HCT116 (cell line): ENCODE data around the gene B3GALT6. TPM values are rescaled to one million over a fixed set of nuclear protein-coding genes. Genes with fewer than 3 reads are reported as not detected.

Source experiments
- ATAC-seq: fragments of 200-7000 bp; cut with Tn5 transposase; 2 replicates; pipeline ENCODE4 v1.9.1; 2020; ENCODE audit warnings: mild to moderate bottlenecking, moderate library complexity
- BruUV-seq: library from RNA; stranded (reverse); fragments of 400-500 nt; replicated peaks from 2 replicates; lab custom pipeline; 2021; lab: Mats Ljungman, UMichigan
- CTCF ChIA-PET: fragments of 300-600 bp; sonication (Branson Sonifier 250); formaldehyde crosslinking; loops from one replicate; lab custom pipeline; 2021; ENCODE audit warnings: antibody characterized with exemption; lab: Charles Lee
- POLR2A ChIA-PET: fragments of 300-600, 350-600 bp; sonication (Branson Sonifier 250); formaldehyde crosslinking; loops from one replicate; lab custom pipeline; 2021; ENCODE audit warnings: antibody characterized with exemption; lab: Charles Lee
- RAD21 ChIA-PET, 2 experiments: fragments of 300-600 bp; sonication (Branson Sonifier 250); formaldehyde crosslinking; loops; one replicate each; lab custom pipeline; 2023; ENCODE audit warnings: low total read pairs in 2 of 2; ENCODE audit not compliant: uncharacterized antibody in 2 of 2, unreplicated experiment in 2 of 2, low non-redundant PET in 1 of 2; lab: Charles Lee
- DNase-seq: peaks from one replicate; pipeline ENCODE4 v3.0.0-alpha.2; 2010; ENCODE audit warnings: low read depth, low spot score
- H2AFZ ChIP-seq: fragments of 200-600 bp; shearing (Covaris generic), sonication (generic); 2 replicates; pipeline ENCODE4 v1.6.1; 2017; ENCODE audit warnings: low read depth, mixed run types, mixed read lengths, antibody characterized with exemption, low read length; ENCODE audit not compliant: poor library complexity, severe bottlenecking
- H3K27ac ChIP-seq: 2 replicates; pipeline ENCODE4 v1.5.1; 2012; ENCODE audit warnings: low read depth, low read length
- H3K27me3 ChIP-seq: fragments of 200-600 bp; sonication (generic); 2 replicates; pipeline ENCODE4 v1.6.1; 2016; ENCODE audit warnings: mixed run types, low read length, mixed read lengths; ENCODE audit not compliant: insufficient read depth
- H3K36me3 ChIP-seq, 2 experiments: fragments of 200-500 bp in 1 of 2; fragments of 200-600 bp in 1 of 2; sonication (Bioruptor generic) in 1 of 2; sonication (generic) in 1 of 2; 2 replicates each; pipeline versions ENCODE4 v1.5.1 to v1.6.1; 2014 to 2016; ENCODE audit warnings: low read length in 2 of 2, inconsistent platforms in 1 of 2, mixed read lengths in 1 of 2, mixed run types in 1 of 2; ENCODE audit not compliant: insufficient read depth in 2 of 2, control insufficient read depth in 1 of 2
- H3K4me1 ChIP-seq, 2 experiments: fragments of 200-600 bp in 1 of 2; sonication (generic) in 1 of 2; 2 replicates each; pipeline versions ENCODE4 v1.5.1 to v1.6.1; 2012 to 2017; ENCODE audit warnings: low read length in 2 of 2, inconsistent platforms in 1 of 2, mild to moderate bottlenecking in 1 of 2, mixed read lengths in 1 of 2, mixed run types in 1 of 2, moderate library complexity in 1 of 2; ENCODE audit not compliant: insufficient read depth in 2 of 2, control insufficient read depth in 1 of 2
- H3K4me2 ChIP-seq: fragments of 200-600 bp; sonication (generic); 2 replicates; pipeline ENCODE4 v1.6.1; 2017; ENCODE audit warnings: mixed run types, low read length, mixed read lengths
- H3K4me3 ChIP-seq, 2 experiments: fragments of 200-600 bp in 1 of 2; sonication (generic) in 1 of 2; replicated peaks in 1 of 2; 2 replicates each; pipeline ENCODE4 v1.5.1; 2011 to 2016; ENCODE audit warnings: low read length in 2 of 2, control low read depth in 1 of 2, low read depth in 1 of 2, mild to moderate bottlenecking in 1 of 2, mixed read lengths in 1 of 2, mixed run types in 1 of 2
- H3K79me2 ChIP-seq: fragments of 200-600 bp; sonication (generic); 2 replicates; pipeline ENCODE4 v1.6.1; 2017; ENCODE audit warnings: mild to moderate bottlenecking, mixed run types, low read length, moderate library complexity, mixed read lengths; ENCODE audit not compliant: insufficient read depth
- H3K9ac ChIP-seq: fragments of 200-600 bp; sonication (generic); 2 replicates; pipeline ENCODE4 v1.6.1; 2016; ENCODE audit warnings: low read length, mixed read lengths
- H3K9me2 ChIP-seq: fragments of 200-600 bp; sonication (generic), shearing (Covaris generic); 2 replicates; pipeline ENCODE4 v1.6.1; 2017; ENCODE audit warnings: mixed run types, mild to moderate bottlenecking, moderate library complexity; ENCODE audit not compliant: insufficient read depth
- H3K9me3 ChIP-seq, 2 experiments: fragments of 200-500 bp in 1 of 2; fragments of 200-600 bp in 1 of 2; sonication (Bioruptor generic) in 1 of 2; sonication (generic) in 1 of 2; 2 replicates each; pipeline ENCODE4 v1.6.1; 2014 to 2017; ENCODE audit warnings: low read length in 2 of 2, mixed read lengths in 2 of 2, inconsistent platforms in 1 of 2, low read depth in 1 of 2, mild to moderate bottlenecking in 1 of 2, mixed run types in 1 of 2, moderate library complexity in 1 of 2; ENCODE audit not compliant: control insufficient read depth in 1 of 2, insufficient read depth in 1 of 2
- H4K20me1 ChIP-seq: fragments of 200-600 bp; sonication (generic), shearing (Covaris generic); 2 replicates; pipeline ENCODE4 v1.6.1; 2017; ENCODE audit warnings: mixed run types, mild to moderate bottlenecking, moderate library complexity; ENCODE audit not compliant: insufficient read depth
- ATF3 ChIP-seq: IDR thresholded peaks from 2 replicates; pipeline ENCODE4 v1.6.1; 2012
- CBX3 ChIP-seq: IDR thresholded peaks from 2 replicates; pipeline ENCODE4 v1.6.1; 2012; ENCODE audit warnings: low read depth
- JUND ChIP-seq: IDR thresholded peaks from 2 replicates; pipeline ENCODE4 v1.6.1; 2012
- RAD21 ChIP-seq: IDR thresholded peaks from 2 replicates; pipeline ENCODE4 v1.6.1; 2012; ENCODE audit warnings: low read depth, mild to moderate bottlenecking
- REST ChIP-seq: IDR thresholded peaks from 2 replicates; pipeline ENCODE4 v1.6.1; 2012; ENCODE audit warnings: low read depth
- SIN3A ChIP-seq: IDR thresholded peaks from 2 replicates; pipeline ENCODE4 v1.6.1; 2012; ENCODE audit warnings: low read depth
- SRF ChIP-seq: IDR thresholded peaks from 2 replicates; pipeline ENCODE4 v1.6.1; 2012; ENCODE audit warnings: low read depth
- YY1 ChIP-seq: IDR thresholded peaks from 2 replicates; pipeline ENCODE4 v1.6.1; 2011; ENCODE audit warnings: low read length, low read depth, moderate library complexity, mild to moderate bottlenecking; ENCODE audit not compliant: insufficient replicate concordance; ENCODE audit errors: extremely low read depth
- intact Hi-C: fragments of 100-400 bp; cut with micrococcal nuclease; formaldehyde crosslinking; loops from 2 replicates; pipeline ENCODE4 v1.10.0; 2022
- total RNA-seq: library from RNA; stranded (reverse); gene quantifications from one replicate; pipeline ENCODE4 v1.2.1, GENCODE V29; 2021; ENCODE audit not compliant: unreplicated experiment
- TF ChIP-seq, protein P1 (sequence below): IDR thresholded peaks from 2 replicates; pipeline ENCODE4 v1.6.1; 2012
- TF ChIP-seq, protein P2 (sequence below), 3 experiments: fragments of 200-600 bp in 1 of 3; sonication (generic) in 1 of 3; IDR thresholded peaks in 2 of 3; conservative IDR thresholded peaks in 1 of 3; 2 replicates each; pipeline ENCODE4 v1.5.1; 2012 to 2017; ENCODE audit warnings: low read depth in 2 of 3, low read length in 2 of 3, antibody characterized with exemption in 1 of 3, borderline replicate concordance in 1 of 3, control low read depth in 1 of 3, mild to moderate bottlenecking in 1 of 3, mixed read lengths in 1 of 3, mixed run types in 1 of 3, moderate library complexity in 1 of 3; ENCODE audit not compliant: insufficient read depth in 1 of 3

B3GALT6 gene
- total RNA-seq, 1 experiment from 2014 or later = 16.3 TPM

GRCh38 chr1:1199141-1199960, 32.7 kb upstream of the B3GALT6 start:
- RAD21 ChIA-PET = no interaction called here
- Histone ChIP-seq H3K4me1 (peaks cover 0 to 5% of the 10 kb centered on the region in 2 experiments; a peak in 1 of 4 replicates), H3K4me2 (no peak overlapping the region), H3K9ac (no peak overlapping the region), H3K9me2 (no peaks in the 10 kb centered on the region), H2AFZ (no peak overlapping the region), H3K4me3 (no peak overlapping the region), H3K36me3 (no peaks in the 10 kb centered on the region), H3K79me2 (no peaks in the 10 kb centered on the region)
- intact Hi-C loops = no loop called here
- ATAC-seq (no peak), DNase-seq (no peak)
- BruUV-seq = no TSS peak
- POLR2A ChIA-PET = no interaction called here
- TF ChIP-seq CBX3 (no peak), YY1 (no peak), ATF3 (no peak), RAD21 (no peak)
- TF ChIP-seq, protein P1, sequence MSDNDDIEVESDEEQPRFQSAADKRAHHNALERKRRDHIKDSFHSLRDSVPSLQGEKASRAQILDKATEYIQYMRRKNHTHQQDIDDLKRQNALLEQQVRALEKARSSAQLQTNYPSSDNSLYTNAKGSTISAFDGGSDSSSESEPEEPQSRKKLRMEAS = no peak
- TF ChIP-seq, all 23 proteins: peak for 0
- CTCF ChIA-PET = no interaction called here
- Histone ChIP-seq H4K20me1 (no peaks in the 10 kb centered on the region), H3K27me3 (no peaks in the 10 kb centered on the region), H3K9me3 (no peaks in the 10 kb centered on the region), H3K27ac (no peak overlapping the region)

DNA sequence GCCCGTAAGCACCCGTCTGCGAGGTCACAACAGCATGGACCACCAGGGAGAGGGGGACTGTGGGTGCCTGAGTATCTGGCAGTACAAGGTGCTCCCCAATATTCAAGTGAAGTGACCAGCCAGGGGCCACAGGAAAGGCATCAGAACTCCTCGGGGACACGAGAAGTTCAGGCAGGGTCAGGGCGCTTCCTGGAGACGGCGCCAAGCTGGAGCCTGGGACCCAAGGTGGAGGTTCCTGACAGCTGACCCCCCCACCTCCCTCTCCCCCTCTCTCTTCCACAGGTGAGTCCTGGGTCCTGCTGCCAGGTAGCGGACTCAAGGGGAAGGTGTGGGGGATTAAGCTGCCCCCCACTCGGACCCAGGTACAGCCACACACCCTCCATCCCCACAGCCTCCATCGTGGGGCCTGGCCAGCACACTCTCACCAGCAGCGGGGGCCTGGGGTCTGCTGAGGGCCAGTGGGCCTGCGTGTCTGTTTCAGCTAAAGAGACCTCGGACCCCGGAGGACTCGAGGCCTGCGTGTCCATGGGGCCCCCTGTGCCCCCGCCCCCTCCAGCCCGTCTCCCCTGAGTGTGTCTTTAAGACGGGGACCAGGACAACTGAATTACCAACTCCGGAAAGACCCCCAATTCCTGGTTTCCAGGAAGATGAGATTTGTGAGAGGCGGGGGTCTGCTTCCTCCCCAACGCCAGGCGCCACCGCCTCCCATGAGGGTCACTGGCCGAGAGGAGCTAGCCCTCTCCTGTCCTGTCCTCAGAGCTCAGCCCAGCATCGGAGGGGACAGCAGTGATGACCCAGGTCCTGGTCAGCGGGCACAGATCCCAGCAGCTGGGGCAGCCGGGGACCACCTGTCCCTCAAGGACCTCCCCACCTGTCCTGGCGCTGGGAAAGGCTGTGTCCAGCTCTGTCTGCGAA, 31.8 kb upstream of the B3GALT6 start:
- Histone ChIP-seq H3K27ac (no peak overlapping the region), H3K9me2 (no peaks in the 10 kb centered on the region), H3K36me3 (no peaks in the 10 kb centered on the region), H4K20me1 (no peaks in the 10 kb centered on the region), H3K4me2 (no peak overlapping the region), H3K9ac (no peak overlapping the region), H3K4me3 (no peak overlapping the region), H3K27me3 (no peaks in the 10 kb centered on the region), H3K4me1 (peaks cover 2 to 7% of the 10 kb centered on the region in 2 experiments; a peak in 3 of 4 replicates), H2AFZ (no peak overlapping the region), H3K79me2 (peaks cover under 1% of the 10 kb centered on the region; the same call in 1 of the 2 replicates), H3K9me3 (no peaks in the 10 kb centered on the region)
- POLR2A ChIA-PET = no interaction called here
- DNase-seq (no peak), ATAC-seq (no peak)
- intact Hi-C loops = no loop called here
- CTCF ChIA-PET = no interaction called here
- RAD21 ChIA-PET = interaction anchor here in 1 of 2 experiments (0.6 kb wide), 1 partner anchor 31 kb away, joined by 3 read pairs; no protein-coding TSS in a partner anchor
- BruUV-seq = no TSS peak
- no peak for TF ChIP-seq SIN3A
- TF ChIP-seq, protein P1 = no peak
- no peak for TF ChIP-seq SRF
- no peak for TF ChIP-seq JUND
- TF ChIP-seq REST = no peak
- TF ChIP-seq, protein P2, sequence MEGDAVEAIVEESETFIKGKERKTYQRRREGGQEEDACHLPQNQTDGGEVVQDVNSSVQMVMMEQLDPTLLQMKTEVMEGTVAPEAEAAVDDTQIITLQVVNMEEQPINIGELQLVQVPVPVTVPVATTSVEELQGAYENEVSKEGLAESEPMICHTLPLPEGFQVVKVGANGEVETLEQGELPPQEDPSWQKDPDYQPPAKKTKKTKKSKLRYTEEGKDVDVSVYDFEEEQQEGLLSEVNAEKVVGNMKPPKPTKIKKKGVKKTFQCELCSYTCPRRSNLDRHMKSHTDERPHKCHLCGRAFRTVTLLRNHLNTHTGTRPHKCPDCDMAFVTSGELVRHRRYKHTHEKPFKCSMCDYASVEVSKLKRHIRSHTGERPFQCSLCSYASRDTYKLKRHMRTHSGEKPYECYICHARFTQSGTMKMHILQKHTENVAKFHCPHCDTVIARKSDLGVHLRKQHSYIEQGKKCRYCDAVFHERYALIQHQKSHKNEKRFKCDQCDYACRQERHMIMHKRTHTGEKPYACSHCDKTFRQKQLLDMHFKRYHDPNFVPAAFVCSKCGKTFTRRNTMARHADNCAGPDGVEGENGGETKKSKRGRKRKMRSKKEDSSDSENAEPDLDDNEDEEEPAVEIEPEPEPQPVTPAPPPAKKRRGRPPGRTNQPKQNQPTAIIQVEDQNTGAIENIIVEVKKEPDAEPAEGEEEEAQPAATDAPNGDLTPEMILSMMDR (IDR thresholded peaks at IDR 0.05 in 2 of 3, conservative IDR thresholded peaks at IDR 0.05 in 1 of 3; ENCODE audit: borderline replicate concordance in 1 of 3, insufficient read depth in 1 of 3, low read depth in 2 of 3, low read length in 2 of 3) = no peak
